Measurements from ENCODE around the gene BSN.

- TF ChIP-seq EZH2 (IDR thresholded peaks at IDR 0.05; ENCODE audit: insufficient read depth, poor library complexity, severe bottlenecking) (no peak), EZH2phosphoT487 (IDR thresholded peaks at IDR 0.05; ENCODE audit: insufficient read depth, low read depth) (no peak)
Measured at GRCh38 chr3:49673121-49673714, 118.9 kb downstream of the BSN start.
